Measurements from ENCODE around the gene ABHD12B.
"Not testable (repeated sequence)": the region's sequence is repeated elsewhere in the genome, so short reads cannot be mapped to it uniquely, and the experiment has no call there.

Gene ABHD12B

GRCh38 chr14:50937325-50937724 lies 65.5 kb downstream of the ABHD12B start:
- no peak for DNase-seq

DNA sequence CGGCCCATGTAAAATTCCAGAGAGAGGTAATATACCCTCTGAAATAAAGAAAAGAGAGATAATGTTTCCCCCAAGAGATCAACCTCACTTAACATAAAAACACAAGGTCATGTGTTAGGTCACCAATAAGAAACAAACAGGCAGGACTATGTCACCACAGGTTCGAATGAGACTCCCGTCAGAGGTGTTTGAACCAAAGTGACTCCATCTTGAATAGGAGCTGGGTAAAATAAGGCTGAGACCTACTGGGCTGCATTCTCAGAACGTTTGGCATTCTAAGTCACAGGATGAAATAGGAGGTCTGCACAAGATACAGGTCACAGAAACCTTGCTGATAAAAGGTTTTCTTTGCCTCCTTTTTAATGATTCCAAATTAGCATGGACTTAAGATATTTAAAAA lies 65.9 kb downstream of the ABHD12B start:
- DNase-seq, result no peak

GRCh38 chr14:50941151-50941550 lies 69.3 kb downstream of the ABHD12B start:
- DNase-seq, result no peak

- DNase-seq, result not testable (repeated sequence)
These were observed 69.8 kb downstream of the ABHD12B start for GRCh38 chr14:50941638-50942037.

GRCh38 chr14:50943261-50943942 lies 71.5 kb downstream of the ABHD12B start:
- DNase-seq, result no peak

GRCh38 chr14:50943943-50944646 lies 72.2 kb downstream of the ABHD12B start, which contains the start of gene PYGL:
Gene PYGL (minus strand): TSS chr14:50944483. CDS start chr14:50944403, 80 bp downstream.
- peak; percentile 23 for DNase-seq

GRCh38 chr14:50944647-50945413 lies 73.0 kb downstream of the ABHD12B start:
- DNase-seq, result peak; percentile 27

- DNase-seq, result no peak
These were observed 74.5 kb downstream of the ABHD12B start for GRCh38 chr14:50946234-50946935.

GRCh38 chr14:50947446-50947845 lies 75.6 kb downstream of the ABHD12B start:
- DNase-seq, result no peak

DNA sequence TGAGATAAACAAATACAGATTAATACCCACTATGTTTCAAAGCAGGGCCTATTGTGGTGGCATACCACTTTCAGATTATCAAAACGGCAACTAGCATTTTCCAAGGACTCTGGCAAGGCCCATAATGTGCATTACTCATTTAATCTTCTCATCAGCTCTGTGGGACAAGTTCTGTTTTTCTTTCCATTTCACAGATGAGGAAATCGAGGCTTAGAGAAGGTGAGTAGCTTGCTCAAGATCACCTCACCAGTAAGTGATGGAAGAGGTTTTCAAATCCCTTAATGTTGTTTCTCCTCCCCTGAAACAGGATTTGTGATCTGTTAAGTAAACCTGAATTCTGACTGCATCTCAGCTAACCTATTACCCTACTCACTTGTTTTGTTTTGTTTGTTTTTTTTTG lies 76.4 kb downstream of the ABHD12B start:
- no peak for DNase-seq

DNA sequence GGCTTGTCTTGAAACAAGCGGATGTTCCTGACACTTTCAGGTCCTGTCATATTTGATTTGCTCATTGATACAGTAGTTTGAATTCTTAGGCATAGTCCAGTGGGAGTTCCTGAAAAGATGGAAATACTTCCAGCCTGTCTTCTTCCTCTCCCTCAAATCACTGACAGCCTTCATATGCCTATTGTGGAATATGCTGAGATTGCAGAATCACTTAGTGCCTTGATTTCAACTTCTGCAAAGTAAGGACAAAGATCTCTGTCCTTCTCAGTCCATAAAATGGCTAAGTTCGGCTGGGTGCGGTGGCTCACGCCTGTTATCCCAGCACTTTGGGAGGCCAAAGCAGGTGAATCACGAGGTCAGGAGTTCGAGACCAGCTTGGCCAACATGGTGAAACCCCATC lies 79.2 kb downstream of the ABHD12B start:
- no peak for DNase-seq

DNA sequence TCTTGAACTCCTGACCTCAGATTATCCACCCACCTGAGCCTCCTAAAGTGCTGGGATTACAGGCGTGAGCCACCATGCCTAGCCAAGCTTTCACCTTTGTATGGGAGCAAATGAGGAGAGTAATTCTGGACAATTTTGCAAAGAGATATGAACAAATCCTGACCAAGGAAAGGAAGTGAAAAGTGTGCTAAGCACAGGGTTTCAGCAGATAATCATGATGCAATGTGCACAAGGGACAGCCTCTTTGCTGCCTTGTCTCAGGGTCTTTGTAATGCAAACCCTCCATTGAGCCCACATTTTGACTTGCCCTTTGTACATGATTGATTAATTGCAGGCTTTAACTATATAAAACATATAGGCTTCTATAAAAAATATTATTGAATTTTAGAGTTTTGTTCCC lies 81.6 kb downstream of the ABHD12B start:
- DNase-seq, result no peak
